Measurements from ENCODE around the gene TCTN3.
"Not testable (repeated sequence)": the region's sequence is repeated elsewhere in the genome, so short reads cannot be mapped to it uniquely, and the experiment has no call there.

The TCTN3 gene

GRCh38 chr10:95683966-95684365 is 9.8 kb downstream of the TCTN3 start:
- no peak for DNase-seq (ENCODE audit: low read depth in 2 of 2)

GRCh38 chr10:95675403-95676116 is 18.2 kb downstream of the TCTN3 start:
- no peak for DNase-seq (ENCODE audit: low read depth in 2 of 2)

GRCh38 chr10:95674643-95675042 is 19.1 kb downstream of the TCTN3 start:
- DNase-seq (ENCODE audit: low read depth in 2 of 2) = no peak

- not testable (repeated sequence) for DNase-seq (ENCODE audit: low read depth in 2 of 2)
These were observed 21.1 kb downstream of the TCTN3 start for GRCh38 chr10:95672641-95673040.

- DNase-seq (ENCODE audit: low read depth in 2 of 2) = no peak
These were observed 29.2 kb downstream of the TCTN3 start for GRCh38 chr10:95664543-95664942.

- DNase-seq (ENCODE audit: low read depth in 2 of 2) = no peak
These were observed 30.2 kb downstream of the TCTN3 start for GRCh38 chr10:95663496-95663895.

- no peak for DNase-seq (ENCODE audit: low read depth in 2 of 2)
These were observed 31.9 kb downstream of the TCTN3 start for GRCh38 chr10:95661818-95662217.

GRCh38 chr10:95660283-95660682 is 33.4 kb downstream of the TCTN3 start:
- no peak for DNase-seq (ENCODE audit: low read depth in 2 of 2)

- DNase-seq (ENCODE audit: low read depth in 2 of 2) = no peak
These were observed 36.5 kb downstream of the TCTN3 start for GRCh38 chr10:95657250-95657649.

- DNase-seq (ENCODE audit: low read depth in 2 of 2) = peak; percentile 86 to 89
These were observed 37.2 kb downstream of the TCTN3 start, which contains the start of gene ALDH18A1 for GRCh38 chr10:95656291-95657164. TSS of gene ALDH18A1 (minus strand) at chr10:95656711. CDS start at chr10:95653377, 3,334 bp downstream.

GRCh38 chr10:95655571-95656290 is 38.0 kb downstream of the TCTN3 start:
- DNase-seq (ENCODE audit: low read depth in 2 of 2) = no peak

- DNase-seq (ENCODE audit: low read depth in 2 of 2) = no peak
These were observed 39.8 kb downstream of the TCTN3 start for GRCh38 chr10:95653895-95654294.

- DNase-seq (ENCODE audit: low read depth in 2 of 2) = no peak
These were observed 42.2 kb downstream of the TCTN3 start for GRCh38 chr10:95651346-95652060.

GRCh38 chr10:95650232-95650631 is 43.5 kb downstream of the TCTN3 start:
- DNase-seq (ENCODE audit: low read depth in 2 of 2) = no peak

GRCh38 chr10:95648138-95648537 is 45.6 kb downstream of the TCTN3 start:
- DNase-seq (ENCODE audit: low read depth in 2 of 2) = no peak

- no peak for DNase-seq (ENCODE audit: low read depth in 2 of 2)
These were observed 47.6 kb downstream of the TCTN3 start for GRCh38 chr10:95646160-95646559.

GRCh38 chr10:95644901-95645300 is 48.8 kb downstream of the TCTN3 start:
- no peak for DNase-seq (ENCODE audit: low read depth in 2 of 2)

- DNase-seq (ENCODE audit: low read depth in 2 of 2) = no peak
These were observed 52.8 kb downstream of the TCTN3 start for GRCh38 chr10:95640891-95641315.

GRCh38 chr10:95637911-95638310 is 55.8 kb downstream of the TCTN3 start:
- no peak for DNase-seq (ENCODE audit: low read depth in 2 of 2)

- no peak for DNase-seq (ENCODE audit: low read depth in 2 of 2)
These were observed 56.6 kb downstream of the TCTN3 start for GRCh38 chr10:95637140-95637539.

- no peak for DNase-seq (ENCODE audit: low read depth in 2 of 2)
These were observed 58.4 kb downstream of the TCTN3 start for GRCh38 chr10:95635319-95635733.

- DNase-seq (ENCODE audit: low read depth in 2 of 2) = no peak
These were observed 64.9 kb downstream of the TCTN3 start for GRCh38 chr10:95628786-95629185.
